Kidney capillary endothelial cell (primary cell): ENCODE results near the gene GPR137C.
"Not testable (repeated sequence)": the region's sequence is repeated elsewhere in the genome, so short reads cannot be mapped to it uniquely, and the experiment has no call there.

ENCODE experiments used
- DNase-seq: peaks from one replicate; pipeline ENCODE4 v3.0.0-alpha.2; 2018; ENCODE audit warnings: low spot score

Gene GPR137C

GRCh38 chr14:52568454-52568853, 15.8 kb downstream of the GPR137C start:
- not testable (repeated sequence) for DNase-seq

- no peak for DNase-seq
Measured at GRCh38 chr14:52575858-52576257, 23.2 kb downstream of the GPR137C start.

- no peak for DNase-seq
Measured at GRCh38 chr14:52583544-52583943, 30.9 kb downstream of the GPR137C start.

GRCh38 chr14:52589646-52590045, 37.0 kb downstream of the GPR137C start:
- no peak for DNase-seq

GRCh38 chr14:52590318-52590717, 37.7 kb downstream of the GPR137C start:
- DNase-seq, result no peak

GRCh38 chr14:52596320-52596719, 43.7 kb downstream of the GPR137C start:
- DNase-seq, result no peak

GRCh38 chr14:52596861-52597260, 44.2 kb downstream of the GPR137C start:
- no peak for DNase-seq

GRCh38 chr14:52598568-52598967, 45.9 kb downstream of the GPR137C start:
- no peak for DNase-seq

GRCh38 chr14:52599974-52600373, 47.3 kb downstream of the GPR137C start:
- no peak for DNase-seq

- no peak for DNase-seq
Measured at GRCh38 chr14:52602131-52602530, 49.5 kb downstream of the GPR137C start.

GRCh38 chr14:52607061-52607460, 54.4 kb downstream of the GPR137C start:
- DNase-seq, result no peak

- no peak for DNase-seq
Measured at GRCh38 chr14:52609445-52610044, 56.9 kb downstream of the GPR137C start.

GRCh38 chr14:52610187-52610586, 57.6 kb downstream of the GPR137C start:
- no peak for DNase-seq

GRCh38 chr14:52618602-52619001, 66.0 kb downstream of the GPR137C start:
- no peak for DNase-seq

GRCh38 chr14:52619687-52620086, 67.1 kb downstream of the GPR137C start:
- no peak for DNase-seq

- no peak for DNase-seq
Measured at GRCh38 chr14:52640137-52640536, 87.5 kb downstream of the GPR137C start.

GRCh38 chr14:52641745-52642144, 89.1 kb downstream of the GPR137C start:
- DNase-seq, result no peak

GRCh38 chr14:52649511-52649910, 96.9 kb downstream of the GPR137C start:
- no peak for DNase-seq

GRCh38 chr14:52650774-52651173, 98.1 kb downstream of the GPR137C start:
- DNase-seq, result no peak

GRCh38 chr14:52656905-52657304, 104.3 kb downstream of the GPR137C start:
- DNase-seq, result no peak

- no peak for DNase-seq
Measured at GRCh38 chr14:52660325-52660724, 107.7 kb downstream of the GPR137C start.

- DNase-seq, result no peak
Measured at GRCh38 chr14:52660832-52661231, 108.2 kb downstream of the GPR137C start.

GRCh38 chr14:52661314-52661713, 108.7 kb downstream of the GPR137C start:
- no peak for DNase-seq

- DNase-seq, result no peak
Measured at GRCh38 chr14:52663850-52664249, 111.2 kb downstream of the GPR137C start.

GRCh38 chr14:52678591-52678990, 126.0 kb downstream of the GPR137C start:
- DNase-seq, result no peak
